Calu3 (cell line): ENCODE measurements around the gene HOXD9. TPM values are rescaled to one million over a fixed set of nuclear protein-coding genes. Genes with fewer than 3 reads are reported as not detected.

ENCODE experiments used
- BruUV-seq: library from RNA; stranded (reverse); fragments of 400-500 nt; replicated peaks from 2 replicates; lab custom pipeline; 2021; lab: Mats Ljungman, UMichigan
- CTCF ChIA-PET: fragments of 300-600 bp; sonication (Branson Sonifier 250); formaldehyde crosslinking; loops from one replicate; lab custom pipeline; 2022; ENCODE audit warnings: antibody characterized with exemption; lab: Charles Lee
- DNase-seq: peaks from one replicate; pipeline ENCODE4 v3.0.0; 2022
- H3K27ac Mint-ChIP-seq: one replicate; pipeline ENCODE4 v1.8.0; 2022; ENCODE audit warnings: mixed read lengths; ENCODE audit not compliant: unreplicated experiment
- H3K27me3 Mint-ChIP-seq: one replicate; pipeline ENCODE4 v1.8.0; 2022; ENCODE audit warnings: mixed read lengths; ENCODE audit not compliant: unreplicated experiment
- H3K36me3 Mint-ChIP-seq: one replicate; pipeline ENCODE4 v1.8.0; 2022; ENCODE audit warnings: mild to moderate bottlenecking, moderate library complexity, mixed read lengths; ENCODE audit not compliant: insufficient read depth, unreplicated experiment
- H3K4me1 Mint-ChIP-seq: one replicate; pipeline ENCODE4 v1.8.0; 2022; ENCODE audit warnings: mild to moderate bottlenecking, low read depth, mixed read lengths; ENCODE audit not compliant: unreplicated experiment
- H3K4me3 Mint-ChIP-seq: one replicate; pipeline ENCODE4 v1.8.0; 2022; ENCODE audit warnings: mild to moderate bottlenecking, low read depth, moderate library complexity, mixed read lengths; ENCODE audit not compliant: unreplicated experiment
- H3K9me3 Mint-ChIP-seq: one replicate; pipeline ENCODE4 v1.8.0; 2022; ENCODE audit warnings: low read depth, mixed read lengths; ENCODE audit not compliant: unreplicated experiment
- intact Hi-C: fragments of 100-400 bp; cut with micrococcal nuclease; formaldehyde crosslinking; loops from one replicate; pipeline ENCODE4 v1.10.0; 2022; ENCODE audit not compliant: unreplicated experiment
- total RNA-seq: library from RNA; stranded (reverse); gene quantifications from 2 replicates; pipeline ENCODE4 v1.2.3, GENCODE V29; 2022
- TF ChIP-seq, protein P1 (sequence below): fragments of 200-600 bp; IDR thresholded peaks from one replicate; pipeline ENCODE4 v1.8.0; 2022; ENCODE audit warnings: antibody characterized with exemption; ENCODE audit not compliant: unreplicated experiment

HOXD9 gene
- total RNA-seq, 1 experiment from 2014 or later: not detected

DNA sequence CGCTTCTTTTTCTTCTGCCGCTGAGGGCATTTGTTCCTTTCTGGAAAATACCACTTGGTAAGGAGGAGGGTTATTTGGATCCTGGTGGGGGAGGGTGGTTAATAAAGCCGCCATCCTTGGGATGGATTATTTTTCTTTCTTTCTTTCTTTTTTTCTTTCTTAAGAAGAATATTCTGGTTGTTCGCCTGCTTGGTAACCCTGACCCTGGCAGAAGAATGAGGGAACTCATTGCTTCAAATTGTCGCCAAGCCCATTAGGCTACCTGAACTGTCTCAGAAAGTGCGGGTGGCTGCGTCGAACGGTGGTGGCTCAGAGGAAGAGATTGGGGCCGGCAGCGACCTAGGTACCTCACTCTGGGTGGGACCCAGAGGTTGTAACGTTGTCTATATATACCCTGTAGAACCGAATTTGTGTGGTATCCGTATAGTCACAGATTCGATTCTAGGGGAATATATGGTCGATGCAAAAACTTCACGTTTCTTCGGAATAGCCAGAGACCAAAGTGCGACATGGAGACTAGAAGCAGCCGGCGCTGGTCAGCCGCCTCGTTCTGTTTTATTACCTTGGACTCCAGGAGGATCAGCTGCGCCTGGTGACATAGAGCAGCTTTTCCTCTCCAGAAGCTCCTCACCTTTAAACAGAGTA lies 27.5 kb downstream of the HOXD9 start:
- no peak overlapping the region for H3K4me3 Mint-ChIP-seq
- H3K4me1 Mint-ChIP-seq: no peaks in the 10 kb centered on the region
- TF ChIP-seq, protein P1, sequence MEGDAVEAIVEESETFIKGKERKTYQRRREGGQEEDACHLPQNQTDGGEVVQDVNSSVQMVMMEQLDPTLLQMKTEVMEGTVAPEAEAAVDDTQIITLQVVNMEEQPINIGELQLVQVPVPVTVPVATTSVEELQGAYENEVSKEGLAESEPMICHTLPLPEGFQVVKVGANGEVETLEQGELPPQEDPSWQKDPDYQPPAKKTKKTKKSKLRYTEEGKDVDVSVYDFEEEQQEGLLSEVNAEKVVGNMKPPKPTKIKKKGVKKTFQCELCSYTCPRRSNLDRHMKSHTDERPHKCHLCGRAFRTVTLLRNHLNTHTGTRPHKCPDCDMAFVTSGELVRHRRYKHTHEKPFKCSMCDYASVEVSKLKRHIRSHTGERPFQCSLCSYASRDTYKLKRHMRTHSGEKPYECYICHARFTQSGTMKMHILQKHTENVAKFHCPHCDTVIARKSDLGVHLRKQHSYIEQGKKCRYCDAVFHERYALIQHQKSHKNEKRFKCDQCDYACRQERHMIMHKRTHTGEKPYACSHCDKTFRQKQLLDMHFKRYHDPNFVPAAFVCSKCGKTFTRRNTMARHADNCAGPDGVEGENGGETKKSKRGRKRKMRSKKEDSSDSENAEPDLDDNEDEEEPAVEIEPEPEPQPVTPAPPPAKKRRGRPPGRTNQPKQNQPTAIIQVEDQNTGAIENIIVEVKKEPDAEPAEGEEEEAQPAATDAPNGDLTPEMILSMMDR: no peak
- H3K27me3 Mint-ChIP-seq: peaks cover 23% of the 10 kb centered on the region
- no peak for DNase-seq
- CTCF ChIA-PET: no interaction called here
- BruUV-seq: no TSS peak
- no peaks in the 10 kb centered on the region for H3K9me3 Mint-ChIP-seq
- intact Hi-C loops: no loop called here
- H3K27ac Mint-ChIP-seq: no peak overlapping the region
- H3K36me3 Mint-ChIP-seq: no peaks in the 10 kb centered on the region

DNA sequence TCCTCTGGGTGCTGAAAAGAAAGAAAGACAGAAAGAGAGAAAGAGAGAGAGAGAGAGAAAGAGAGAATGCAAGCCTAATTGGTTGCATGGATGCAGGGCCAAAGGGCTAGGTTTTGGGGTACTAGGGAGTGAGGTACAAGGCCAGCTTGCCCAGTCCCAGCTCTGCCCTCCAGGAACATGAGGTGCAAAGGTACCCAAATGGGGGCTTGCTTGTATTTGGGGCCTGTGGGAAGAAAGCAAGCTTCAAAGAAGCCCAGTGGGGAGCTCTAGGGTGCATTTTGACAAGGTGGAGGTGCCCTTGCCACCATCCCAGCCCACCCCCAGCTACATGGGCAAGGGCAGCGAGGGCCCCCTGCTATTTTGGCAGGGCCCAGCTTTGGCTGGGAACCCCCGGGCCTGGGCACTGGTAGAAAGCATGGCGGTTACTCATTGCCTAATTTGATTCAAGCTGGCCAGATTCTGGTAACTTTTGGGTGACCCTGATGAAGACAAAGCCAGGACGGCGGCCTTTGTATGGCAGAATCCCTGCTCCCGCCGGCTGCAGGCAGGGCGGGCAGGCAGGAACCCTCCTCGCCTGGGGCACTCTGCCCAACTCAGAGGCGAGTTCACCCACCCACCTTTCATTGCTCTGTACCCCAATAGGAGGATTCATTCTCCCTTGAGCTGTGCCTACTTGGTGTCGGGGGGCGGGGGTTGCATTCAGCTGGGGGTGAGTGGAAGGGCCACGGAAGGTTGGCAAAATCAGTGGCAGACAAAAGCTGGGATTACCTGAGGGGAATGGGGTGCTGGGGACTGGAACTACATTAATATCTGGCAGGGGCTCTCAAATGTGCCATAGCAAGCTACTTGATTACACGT lies 28.3 kb downstream of the HOXD9 start:
- DNase-seq: no peak
- H3K9me3 Mint-ChIP-seq: no peaks in the 10 kb centered on the region
- H3K27me3 Mint-ChIP-seq: peaks cover 18% of the 10 kb centered on the region
- CTCF ChIA-PET: no interaction called here
- H3K4me1 Mint-ChIP-seq: no peaks in the 10 kb centered on the region
- TF ChIP-seq, protein P1: no peak
- no peak overlapping the region for H3K27ac Mint-ChIP-seq
- intact Hi-C loops: no loop called here
- H3K36me3 Mint-ChIP-seq: no peaks in the 10 kb centered on the region
- no peak overlapping the region for H3K4me3 Mint-ChIP-seq
- no TSS peak for BruUV-seq

DNA sequence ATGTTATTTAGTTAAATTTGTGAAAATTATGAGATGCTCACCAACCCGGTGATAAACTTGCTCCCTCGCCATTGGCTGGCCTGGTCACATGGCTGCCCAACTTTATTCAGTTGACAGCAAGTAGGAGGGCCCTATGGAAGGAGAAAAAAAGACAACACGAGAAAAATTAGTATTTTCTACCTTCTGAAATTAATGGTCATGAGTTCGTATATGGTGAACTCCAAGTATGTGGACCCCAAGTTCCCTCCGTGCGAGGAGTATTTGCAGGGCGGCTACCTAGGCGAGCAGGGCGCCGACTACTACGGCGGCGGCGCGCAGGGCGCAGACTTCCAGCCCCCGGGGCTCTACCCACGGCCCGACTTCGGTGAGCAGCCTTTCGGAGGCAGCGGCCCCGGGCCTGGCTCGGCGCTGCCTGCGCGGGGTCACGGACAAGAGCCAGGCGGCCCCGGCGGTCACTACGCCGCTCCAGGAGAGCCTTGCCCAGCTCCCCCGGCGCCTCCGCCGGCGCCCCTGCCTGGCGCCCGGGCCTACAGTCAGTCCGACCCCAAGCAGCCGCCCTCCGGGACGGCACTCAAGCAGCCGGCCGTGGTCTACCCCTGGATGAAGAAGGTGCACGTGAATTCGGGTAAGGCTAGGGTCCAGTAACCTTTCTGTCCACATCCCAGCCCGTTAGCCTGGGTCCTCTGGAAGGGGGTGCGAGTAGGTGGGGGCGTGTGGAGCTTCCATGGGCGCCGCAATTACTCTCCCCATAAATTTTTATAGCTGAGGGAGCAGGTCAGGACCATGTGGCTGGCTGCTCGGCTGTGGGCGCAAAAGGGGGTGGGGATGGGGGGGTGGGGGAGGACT lies 29.1 kb downstream of the HOXD9 start, which contains the start of gene HOXD4:
Gene HOXD4 (plus strand): TSS at position 109 of the 846 bp plus-strand sequence. CDS start 84 bp downstream, at position 193.
- TF ChIP-seq, protein P1: no peak
- CTCF ChIA-PET: interaction anchor here (0.7 kb wide), 1 partner anchor 117 kb away, joined by 3 read pairs; the partner anchor contains the start of gene MTX2
- H3K27me3 Mint-ChIP-seq: peaks cover 11% of the 10 kb centered on the region
- BruUV-seq: no TSS peak
- H3K4me3 Mint-ChIP-seq: no peak within 1 kb of the TSS
- no peak for DNase-seq
- no peak within 1 kb of the TSS for H3K27ac Mint-ChIP-seq
- no peaks in the 10 kb centered on the region for H3K36me3 Mint-ChIP-seq
- H3K9me3 Mint-ChIP-seq: no peaks in the 10 kb centered on the region
- no peaks in the 10 kb centered on the region for H3K4me1 Mint-ChIP-seq
- intact Hi-C loops: no loop called here
